ENCODE measurements around the gene SFT2D1. TPM values are rescaled to one million over a fixed set of nuclear protein-coding genes. Genes with fewer than 3 reads are reported as not detected.
A peak's percentile ranks its signal among the peaks of the same experiment; 100 is the strongest.

Gene SFT2D1
- total RNA-seq, 1 donor from 2014 or later: 63.3 TPM

- H3K4me1 Mint-ChIP-seq (ENCODE audit: low read depth): no peaks in the 10 kb centered on the region
- H3K36me3 Mint-ChIP-seq (ENCODE audit: low read depth): no peaks in the 10 kb centered on the region
- H3K4me3 Mint-ChIP-seq: no peak overlapping the region
- H3K9me3 Mint-ChIP-seq: no peaks in the 10 kb centered on the region
- H3K27ac Mint-ChIP-seq: no peak overlapping the region
- no peak for DNase-seq (ENCODE audit: low spot score)
- intact Hi-C loops (cut with micrococcal nuclease): no loop called here
- peaks cover 6% of the 10 kb centered on the region for H3K27me3 Mint-ChIP-seq (ENCODE audit: insufficient read depth)
These were observed 55.5 kb downstream of the SFT2D1 start for GRCh38 chr6:166286839-166287271.

- Mint-ChIP-seq H3K9me3 (no peaks in the 10 kb centered on the region), H3K4me3 (no peak overlapping the region), H3K36me3 (ENCODE audit: low read depth) (no peaks in the 10 kb centered on the region), H3K27me3 (ENCODE audit: insufficient read depth) (peaks cover 7% of the 10 kb centered on the region), H3K27ac (no peak overlapping the region), H3K4me1 (ENCODE audit: low read depth) (no peaks in the 10 kb centered on the region)
- DNase-seq (ENCODE audit: low spot score): no peak
- intact Hi-C loops (cut with micrococcal nuclease): no loop called here
These were observed 57.1 kb downstream of the SFT2D1 start for GRCh38 chr6:166285233-166285632.

GRCh38 chr6:166284640-166285039, 57.7 kb downstream of the SFT2D1 start:
- intact Hi-C loops (cut with micrococcal nuclease): no loop called here
- Mint-ChIP-seq H3K36me3 (ENCODE audit: low read depth) (no peaks in the 10 kb centered on the region), H3K4me1 (ENCODE audit: low read depth) (no peaks in the 10 kb centered on the region), H3K27me3 (ENCODE audit: insufficient read depth) (peaks cover 9% of the 10 kb centered on the region), H3K4me3 (no peak overlapping the region), H3K9me3 (no peaks in the 10 kb centered on the region), H3K27ac (no peak overlapping the region)
- DNase-seq (ENCODE audit: low spot score): no peak

- no peak overlapping the region for H3K4me3 Mint-ChIP-seq
- H3K9me3 Mint-ChIP-seq: no peaks in the 10 kb centered on the region
- H3K27ac Mint-ChIP-seq: no peak overlapping the region
- no peak for DNase-seq (ENCODE audit: low spot score)
- H3K36me3 Mint-ChIP-seq (ENCODE audit: low read depth): no peaks in the 10 kb centered on the region
- peaks cover 9% of the 10 kb centered on the region for H3K27me3 Mint-ChIP-seq (ENCODE audit: insufficient read depth)
- no peaks in the 10 kb centered on the region for H3K4me1 Mint-ChIP-seq (ENCODE audit: low read depth)
- intact Hi-C loops (cut with micrococcal nuclease): no loop called here
These were observed 59.8 kb downstream of the SFT2D1 start for GRCh38 chr6:166282394-166283032.

GRCh38 chr6:166281104-166281503, 61.2 kb downstream of the SFT2D1 start:
- Mint-ChIP-seq H3K4me3 (no peak overlapping the region), H3K27me3 (ENCODE audit: insufficient read depth) (peaks cover 12% of the 10 kb centered on the region), H3K36me3 (ENCODE audit: low read depth) (no peaks in the 10 kb centered on the region), H3K4me1 (ENCODE audit: low read depth) (no peaks in the 10 kb centered on the region), H3K27ac (no peak overlapping the region), H3K9me3 (no peaks in the 10 kb centered on the region)
- no peak for DNase-seq (ENCODE audit: low spot score)
- intact Hi-C loops (cut with micrococcal nuclease): no loop called here

- Mint-ChIP-seq H3K36me3 (ENCODE audit: low read depth) (no peaks in the 10 kb centered on the region), H3K4me1 (ENCODE audit: low read depth) (peaks cover 6% of the 10 kb centered on the region), H3K9me3 (no peaks in the 10 kb centered on the region), H3K27me3 (ENCODE audit: insufficient read depth) (peaks cover 15% of the 10 kb centered on the region), H3K27ac (no peak overlapping the region), H3K4me3 (no peak overlapping the region)
- no peak for DNase-seq (ENCODE audit: low spot score)
- intact Hi-C loops (cut with micrococcal nuclease): loop anchor here (5.0 kb wide), 1 partner anchor 348 kb away; the partner anchor contains the start of gene RPS6KA2
These were observed 63.0 kb downstream of the SFT2D1 start for GRCh38 chr6:166279393-166279679.

- intact Hi-C loops (cut with micrococcal nuclease): loop anchor here (5.0 kb wide), 1 partner anchor 349 kb away; the partner anchor contains the start of gene RPS6KA2
- H3K36me3 Mint-ChIP-seq (ENCODE audit: low read depth): no peaks in the 10 kb centered on the region
- no peak overlapping the region for H3K4me3 Mint-ChIP-seq
- H3K4me1 Mint-ChIP-seq (ENCODE audit: low read depth): peaks cover 6% of the 10 kb centered on the region
- no peaks in the 10 kb centered on the region for H3K9me3 Mint-ChIP-seq
- no peak for DNase-seq (ENCODE audit: low spot score)
- no peak overlapping the region for H3K27ac Mint-ChIP-seq
- H3K27me3 Mint-ChIP-seq (ENCODE audit: insufficient read depth): peaks cover 15% of the 10 kb centered on the region
These were observed 63.6 kb downstream of the SFT2D1 start for GRCh38 chr6:166278579-166279392.

- Mint-ChIP-seq H3K9me3 (no peaks in the 10 kb centered on the region), H3K4me3 (no peak overlapping the region), H3K27ac (no peak overlapping the region), H3K4me1 (ENCODE audit: low read depth) (peaks cover 6% of the 10 kb centered on the region), H3K27me3 (ENCODE audit: insufficient read depth) (peaks cover 15% of the 10 kb centered on the region), H3K36me3 (ENCODE audit: low read depth) (no peaks in the 10 kb centered on the region)
- no peak for DNase-seq (ENCODE audit: low spot score)
- intact Hi-C loops (cut with micrococcal nuclease): loop anchor here (5.0 kb wide), 1 partner anchor 349 kb away; the partner anchor contains the start of gene RPS6KA2
These were observed 64.3 kb downstream of the SFT2D1 start for GRCh38 chr6:166277892-166278578.

- peaks cover 15% of the 10 kb centered on the region for H3K27me3 Mint-ChIP-seq (ENCODE audit: insufficient read depth)
- intact Hi-C loops (cut with micrococcal nuclease): loop anchor here (5.0 kb wide), 1 partner anchor 350 kb away; the partner anchor contains the start of gene RPS6KA2
- H3K36me3 Mint-ChIP-seq (ENCODE audit: low read depth): no peaks in the 10 kb centered on the region
- no peak overlapping the region for H3K4me3 Mint-ChIP-seq
- H3K4me1 Mint-ChIP-seq (ENCODE audit: low read depth): peaks cover 6% of the 10 kb centered on the region
- H3K27ac Mint-ChIP-seq: no peak overlapping the region
- H3K9me3 Mint-ChIP-seq: no peaks in the 10 kb centered on the region
- no peak for DNase-seq (ENCODE audit: low spot score)
These were observed 65.3 kb downstream of the SFT2D1 start for GRCh38 chr6:166277018-166277417.

GRCh38 chr6:166275714-166276166, 66.6 kb downstream of the SFT2D1 start:
- H3K36me3 Mint-ChIP-seq (ENCODE audit: low read depth): no peaks in the 10 kb centered on the region
- H3K27ac Mint-ChIP-seq: no peak overlapping the region
- intact Hi-C loops (cut with micrococcal nuclease): loop anchor here (1.0 to 5.0 kb wide), 3 partner anchors 107 to 352 kb away; partner anchors contain the start of genes MPC1 and RPS6KA2
- H3K4me1 Mint-ChIP-seq (ENCODE audit: low read depth): peaks cover 6% of the 10 kb centered on the region
- H3K4me3 Mint-ChIP-seq: no peak overlapping the region
- H3K27me3 Mint-ChIP-seq (ENCODE audit: insufficient read depth): peaks cover 15% of the 10 kb centered on the region
- no peaks in the 10 kb centered on the region for H3K9me3 Mint-ChIP-seq
- peak; percentile 71 for DNase-seq (ENCODE audit: low spot score)

GRCh38 chr6:166274739-166275370, 67.5 kb downstream of the SFT2D1 start:
- DNase-seq (ENCODE audit: low spot score): no peak
- no peaks in the 10 kb centered on the region for H3K9me3 Mint-ChIP-seq
- intact Hi-C loops (cut with micrococcal nuclease): loop anchor here (1.0 to 5.0 kb wide), 3 partner anchors 107 to 352 kb away; partner anchors contain the start of genes MPC1 and RPS6KA2

GRCh38 chr6:166274163-166274562, 68.2 kb downstream of the SFT2D1 start:
- Mint-ChIP-seq H3K36me3 (ENCODE audit: low read depth) (no peaks in the 10 kb centered on the region), H3K9me3 (no peaks in the 10 kb centered on the region), H3K27ac (no peak overlapping the region), H3K27me3 (ENCODE audit: insufficient read depth) (peaks cover 13% of the 10 kb centered on the region), H3K4me1 (ENCODE audit: low read depth) (peaks cover 6% of the 10 kb centered on the region), H3K4me3 (no peak overlapping the region)
- no peak for DNase-seq (ENCODE audit: low spot score)
- intact Hi-C loops (cut with micrococcal nuclease): no loop called here

More at GRCh38 chr6:166274739-166275370, 67.5 kb downstream of the SFT2D1 start:
- Mint-ChIP-seq H3K36me3 (ENCODE audit: low read depth) (no peaks in the 10 kb centered on the region), H3K4me3 (no peak overlapping the region), H3K4me1 (ENCODE audit: low read depth) (peaks cover 6% of the 10 kb centered on the region), H3K27ac (no peak overlapping the region), H3K27me3 (ENCODE audit: insufficient read depth) (peaks cover 13% of the 10 kb centered on the region)
